Activated CD4-positive, alpha-beta T cell treated with anti-CD3 and anti-CD28 coated beads, Interleukin-10, Interleukin-2, amounts not matched to agents 100 ng/mL and 50 ng/mL, durations not matched to agents 16 hours and 8 hours (primary cell): ENCODE data around the gene KRTAP24-1.

ENCODE experiments used
- DNase-seq: peaks from one replicate; pipeline ENCODE4 v3.0.0-alpha.2; 2020

KRTAP24-1 gene

DNA sequence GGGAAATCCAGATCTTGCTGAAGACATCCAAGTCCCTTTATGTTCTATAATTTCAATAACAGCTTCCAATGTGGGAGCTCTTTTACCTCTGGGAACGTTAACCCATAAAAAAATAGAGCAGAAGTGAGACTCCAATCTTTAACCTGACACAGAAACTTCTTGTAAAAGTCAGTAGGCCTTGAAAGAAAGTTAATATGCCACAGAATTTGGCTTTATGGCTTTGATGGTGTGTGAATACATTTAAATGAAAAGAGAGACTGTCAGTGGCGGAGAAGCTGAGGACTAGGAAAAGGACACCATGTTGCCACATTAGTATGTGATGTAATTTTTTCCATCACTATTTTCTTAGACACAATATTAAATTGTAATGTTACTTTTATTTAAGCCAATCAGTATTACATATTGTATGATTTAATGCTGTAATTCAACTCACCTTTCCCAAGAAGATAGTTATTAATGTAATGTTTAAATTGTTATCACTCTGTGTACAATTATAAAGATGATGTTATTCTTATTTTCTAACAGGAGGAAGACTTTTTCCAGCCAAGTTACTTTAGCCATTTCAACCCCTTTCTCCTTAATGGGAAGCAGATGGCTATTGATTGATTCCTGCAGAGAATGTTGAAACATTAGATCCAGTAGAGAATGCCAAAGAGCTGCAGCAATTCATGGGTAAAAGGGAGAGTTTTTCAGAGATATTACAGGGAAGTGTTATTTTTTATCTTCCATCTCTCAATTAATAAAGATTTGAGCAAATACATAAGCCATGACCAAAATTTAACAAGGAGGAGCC, 49.3 kb downstream of the KRTAP24-1 start:
- no peak for DNase-seq

DNA sequence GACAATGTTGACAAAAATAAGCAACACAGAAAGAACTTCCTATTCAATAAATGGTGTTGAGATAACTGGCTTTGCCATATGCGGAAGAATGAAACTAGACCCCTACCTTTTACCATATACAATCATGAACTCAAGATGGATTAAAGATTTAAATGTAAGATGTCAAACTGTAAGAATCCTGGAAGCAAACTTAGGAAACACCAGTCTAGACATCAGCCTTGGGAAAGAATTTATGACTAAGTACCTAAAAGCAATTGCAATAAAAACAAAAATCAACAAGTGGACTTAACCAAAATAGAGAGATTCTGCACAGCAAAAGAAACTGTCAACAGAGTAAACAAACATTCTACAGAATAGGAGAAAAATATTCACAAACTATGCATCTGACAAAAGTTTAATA, 50.7 kb downstream of the KRTAP24-1 start:
- no peak for DNase-seq
